ENCODE measurements around the gene PTGS1. TPM values are rescaled to one million over a fixed set of nuclear protein-coding genes. Genes with fewer than 3 reads are reported as not detected.

Gene PTGS1
- total and polyA plus RNA-seq, 2 of the 8 experiments (the other 6 are each of a cell fraction or from before 2014, with no cell fraction given) = 1.1 to 1.9 TPM

- H3K4me2 ChIP-seq (ENCODE audit: insufficient read depth in 1 of 2, low read depth in 2 of 2, low read length in 2 of 2) = no peak overlapping the region
- CTCF ChIA-PET (ENCODE audit: partially characterized antibody) = no interaction called here
- POLR2A ChIA-PET (ENCODE audit: partially characterized antibody) = no interaction called here
Observed at GRCh38 chr9:122401896-122402295, 31.1 kb downstream of the PTGS1 start.

More at GRCh38 chr9:122401896-122402295, 31.1 kb downstream of the PTGS1 start:
- no peaks in the 10 kb centered on the region for H3K36me3 ChIP-seq (ENCODE audit: control insufficient read depth in 2 of 4, insufficient read depth in 4 of 4, low read length in 3 of 4)
- H2AFZ ChIP-seq (ENCODE audit: low read length) = no peak overlapping the region
- H3K23ac ChIP-seq (ENCODE audit: insufficient read length) = no peak overlapping the region
- no peak overlapping the region for H2BK20ac ChIP-seq (ENCODE audit: low read length)
- FAIRE-seq (no peak), DNase-seq (ENCODE audit: low read depth in 1 of 2, low spot score in 2 of 2) (no peak)
- H3K4me1 ChIP-seq (replicated peaks in 1 of 4; ENCODE audit: control insufficient read depth in 3 of 4, insufficient read depth in 4 of 4, low read length in 3 of 4) = no peaks in the 10 kb centered on the region
- no peak overlapping the region for H3K9ac ChIP-seq (replicated peaks in 1 of 4; ENCODE audit: extremely low read depth in 1 of 4, low read depth in 3 of 4, low read length in 3 of 4)
- H3K79me1 ChIP-seq (ENCODE audit: low read depth, low read length) = no peaks in the 10 kb centered on the region
- no peak overlapping the region for H2BK15ac ChIP-seq (ENCODE audit: low read length)
- H4K91ac ChIP-seq (replicated peaks; ENCODE audit: insufficient read length, low read length) = no peak overlapping the region
- H3K27ac ChIP-seq (ENCODE audit: low read depth, low read length) = no peak overlapping the region
- no peak overlapping the region for H3K14ac ChIP-seq (ENCODE audit: insufficient read length)
- no peak overlapping the region for H4K5ac ChIP-seq (ENCODE audit: insufficient read length, low read depth, low read length)
- no peak overlapping the region for H2AK5ac ChIP-seq (ENCODE audit: low read depth, low read length)
- H3K9me3 ChIP-seq (ENCODE audit: insufficient read depth in 2 of 2, low read depth in 1 of 2, low read length in 1 of 2) = peaks cover 19 to 40% of the 10 kb centered on the region in 2 experiments; a peak in 3 of 4 replicates
- H4K20me1 ChIP-seq (replicated peaks in 1 of 2; ENCODE audit: control insufficient read depth in 1 of 2, insufficient read depth in 2 of 2, low read length in 2 of 2) = no peaks in the 10 kb centered on the region
- no peak overlapping the region for H2BK120ac ChIP-seq (replicated peaks; ENCODE audit: low read depth, low read length)
- H3K56ac ChIP-seq (replicated peaks; ENCODE audit: insufficient read length, low read depth, low read length) = no peak overlapping the region
- H3K23me2 ChIP-seq (ENCODE audit: low read depth, low read length) = no peaks in the 10 kb centered on the region
- H2BK12ac ChIP-seq (ENCODE audit: low read depth, low read length) = no peak overlapping the region
- no peaks in the 10 kb centered on the region for H3K27me3 ChIP-seq (replicated peaks in 1 of 4; ENCODE audit: control insufficient read depth in 3 of 4, extremely low read depth in 1 of 4, insufficient read depth in 3 of 4, low read length in 3 of 4)
- H2BK5ac ChIP-seq (ENCODE audit: low read depth, low read length) = no peak overlapping the region
- no peak overlapping the region for H4K8ac ChIP-seq (ENCODE audit: extremely low read depth, insufficient read depth, low read length)
- H3K18ac ChIP-seq (ENCODE audit: extremely low read depth, low read length) = no peak overlapping the region
- H3K4ac ChIP-seq (replicated peaks; ENCODE audit: insufficient read length, low read depth, low read length) = no peak overlapping the region
- no peak overlapping the region for H3K4me3 ChIP-seq (ENCODE audit: extremely low read depth in 1 of 4, insufficient read depth in 2 of 4, low read depth in 3 of 4, low read length in 4 of 4)
- TF ChIP-seq SIRT6 (IDR thresholded peaks at IDR 0.05; ENCODE audit: low read length) (no peak), TBP (IDR thresholded peaks at IDR 0.05; ENCODE audit: low read depth, low read length) (no peak), BACH1 (IDR thresholded peaks at IDR 0.05; ENCODE audit: low read length) (no peak), RXRA (IDR thresholded peaks at IDR 0.05; ENCODE audit: insufficient read depth, low read depth, low read length) (no peak), SUZ12 (IDR thresholded peaks at IDR 0.05; ENCODE audit: low read length) (no peak), SIN3A (conservative IDR thresholded peaks at IDR 0.05 in 1 of 2, IDR thresholded peaks at IDR 0.05 in 1 of 2; ENCODE audit: low read depth in 1 of 2, low read length in 2 of 2) (no peak), PHF8 (conservative IDR thresholded peaks at IDR 0.05; ENCODE audit: low read depth, low read length) (no peak), TEAD4 (IDR thresholded peaks at IDR 0.05; ENCODE audit: low read depth, low read length) (no peak), EGR1 (IDR thresholded peaks at IDR 0.05; ENCODE audit: borderline replicate concordance, low read depth, low read length) (no peak), ATF2 (IDR thresholded peaks at IDR 0.05; ENCODE audit: low read length) (no peak), MAFK (IDR thresholded peaks at IDR 0.05; ENCODE audit: low read depth, low read length) (no peak)
- 88% methylated on average over 4 of the region's 8 CpGs; no CpG with 5 or more reads in 1 of the 2 experiments for WGBS, 2 experiments (ENCODE audit: extremely low coverage in 1 of 2, insufficient coverage in 1 of 2, insufficient read length in 1 of 2, insufficient replicate concordance in 2 of 2, low coverage in 1 of 2, low lambda C conversion rate in 2 of 2, missing lambda C conversion rate in 1 of 2)
- H3K79me2 ChIP-seq (ENCODE audit: control insufficient read depth in 1 of 2, insufficient read depth in 2 of 2, low read length in 2 of 2) = no peaks in the 10 kb centered on the region

Measured in H1 (cell line).